GM12865 (cell line): ENCODE data around the gene SLC25A53.
A peak's percentile ranks its signal among the peaks of the same experiment; 100 is the strongest.

Experiments
- DNase-seq: peaks from one replicate; pipeline ENCODE4 v3.0.0; 2010; ENCODE audit warnings: low read depth
- H3K4me3 ChIP-seq: 2 replicates; pipeline ENCODE4 v1.5.1; 2011; ENCODE audit warnings: mild to moderate bottlenecking, low read depth, low read length, control low read depth
- TF ChIP-seq, protein P1 (sequence below): IDR thresholded peaks from 2 replicates; pipeline ENCODE4 v1.5.1; 2011; ENCODE audit warnings: low read length, control low read depth, low read depth, inconsistent platforms; ENCODE audit not compliant: insufficient read depth; ENCODE audit errors: missing control alignments

SLC25A53 gene, protein sequence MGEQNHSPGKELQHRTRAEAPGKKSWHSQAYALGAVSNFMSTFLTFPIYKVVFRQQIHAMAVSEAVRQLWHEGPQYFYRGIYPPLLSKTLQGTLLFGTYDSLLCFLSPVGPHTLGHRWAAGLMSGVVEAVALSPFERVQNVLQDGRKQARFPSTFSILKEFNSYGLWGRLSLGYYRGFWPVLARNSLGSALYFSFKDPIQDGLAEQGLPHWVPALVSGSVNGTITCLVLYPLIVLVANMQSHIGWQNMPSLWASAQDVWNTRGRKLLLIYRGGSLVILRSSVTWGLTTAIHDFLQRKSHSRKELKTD

DNA sequence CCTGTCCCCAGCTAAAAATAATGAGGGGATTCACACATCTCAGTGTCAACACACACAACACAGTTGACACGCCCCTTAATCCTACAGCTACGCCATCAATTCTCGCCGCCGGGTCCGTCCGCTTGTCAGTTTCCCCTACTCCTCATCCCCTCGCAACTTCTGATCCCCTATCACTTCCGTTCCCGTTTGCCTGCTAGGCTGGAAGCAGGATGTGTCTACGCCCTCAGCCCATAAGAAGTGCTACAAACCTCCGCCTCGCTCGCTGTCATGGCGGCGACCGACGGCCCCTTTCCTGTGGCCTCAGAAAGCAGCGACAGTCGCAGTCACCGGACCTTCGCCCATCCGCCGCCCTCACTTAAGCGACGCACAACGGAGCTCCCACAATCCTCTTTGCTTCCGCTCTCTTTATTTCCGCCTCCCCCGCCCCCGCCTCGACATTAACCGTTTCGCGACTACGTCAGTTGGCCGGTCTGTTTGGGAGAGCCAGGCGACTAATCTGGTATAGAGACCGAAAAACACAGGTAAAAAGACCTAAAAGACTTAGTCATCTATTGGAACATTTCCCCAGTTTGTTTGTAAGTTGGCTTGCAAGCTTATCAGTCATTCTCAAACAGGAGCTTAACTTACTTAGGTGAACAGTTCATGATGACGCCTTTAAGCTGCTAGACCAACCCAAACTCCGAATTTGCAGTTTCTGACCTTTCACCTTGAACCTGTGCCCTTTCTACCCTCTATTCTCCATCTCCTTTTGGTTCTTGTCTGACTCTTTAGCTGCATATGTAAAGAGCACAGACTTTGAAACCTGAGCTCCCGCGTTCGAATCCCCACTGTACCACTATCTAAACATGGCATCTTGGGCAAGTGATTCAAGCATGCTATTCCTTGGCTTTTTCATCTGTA, at the start of gene SLC25A53:
TSS of gene SLC25A53 (minus strand) at position 380 of the 900 bp plus-strand sequence. CDS start 51,752 bp downstream, outside the sequence.
- DNase-seq, result peak; percentile 90
- H3K4me3 ChIP-seq, result peak within 1 kb of the TSS; percentile 85
- TF ChIP-seq, protein P1, sequence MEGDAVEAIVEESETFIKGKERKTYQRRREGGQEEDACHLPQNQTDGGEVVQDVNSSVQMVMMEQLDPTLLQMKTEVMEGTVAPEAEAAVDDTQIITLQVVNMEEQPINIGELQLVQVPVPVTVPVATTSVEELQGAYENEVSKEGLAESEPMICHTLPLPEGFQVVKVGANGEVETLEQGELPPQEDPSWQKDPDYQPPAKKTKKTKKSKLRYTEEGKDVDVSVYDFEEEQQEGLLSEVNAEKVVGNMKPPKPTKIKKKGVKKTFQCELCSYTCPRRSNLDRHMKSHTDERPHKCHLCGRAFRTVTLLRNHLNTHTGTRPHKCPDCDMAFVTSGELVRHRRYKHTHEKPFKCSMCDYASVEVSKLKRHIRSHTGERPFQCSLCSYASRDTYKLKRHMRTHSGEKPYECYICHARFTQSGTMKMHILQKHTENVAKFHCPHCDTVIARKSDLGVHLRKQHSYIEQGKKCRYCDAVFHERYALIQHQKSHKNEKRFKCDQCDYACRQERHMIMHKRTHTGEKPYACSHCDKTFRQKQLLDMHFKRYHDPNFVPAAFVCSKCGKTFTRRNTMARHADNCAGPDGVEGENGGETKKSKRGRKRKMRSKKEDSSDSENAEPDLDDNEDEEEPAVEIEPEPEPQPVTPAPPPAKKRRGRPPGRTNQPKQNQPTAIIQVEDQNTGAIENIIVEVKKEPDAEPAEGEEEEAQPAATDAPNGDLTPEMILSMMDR, result no peak

DNA sequence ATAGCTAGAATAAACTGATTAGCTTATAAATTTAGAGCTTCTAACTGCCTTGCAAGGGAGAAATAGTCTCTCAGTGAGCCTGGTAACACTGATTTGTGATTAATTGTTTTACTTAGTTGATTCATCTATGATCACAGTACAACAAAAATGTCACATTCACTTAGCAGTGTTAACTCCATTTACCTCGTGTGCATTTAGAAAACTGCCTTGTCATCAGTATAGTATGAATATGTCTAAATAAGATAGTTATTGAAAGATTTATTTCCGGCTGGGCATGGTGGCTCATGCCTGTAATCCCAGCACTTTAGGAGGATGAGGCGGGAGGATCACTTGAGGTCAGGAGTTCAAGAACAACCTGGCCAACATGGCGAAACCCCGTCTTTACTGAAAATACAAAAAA, 48.7 kb upstream of the SLC25A53 start:
- H3K4me3 ChIP-seq, result no peak overlapping the region
- DNase-seq, result no peak
- TF ChIP-seq, protein P1, result no peak

DNA sequence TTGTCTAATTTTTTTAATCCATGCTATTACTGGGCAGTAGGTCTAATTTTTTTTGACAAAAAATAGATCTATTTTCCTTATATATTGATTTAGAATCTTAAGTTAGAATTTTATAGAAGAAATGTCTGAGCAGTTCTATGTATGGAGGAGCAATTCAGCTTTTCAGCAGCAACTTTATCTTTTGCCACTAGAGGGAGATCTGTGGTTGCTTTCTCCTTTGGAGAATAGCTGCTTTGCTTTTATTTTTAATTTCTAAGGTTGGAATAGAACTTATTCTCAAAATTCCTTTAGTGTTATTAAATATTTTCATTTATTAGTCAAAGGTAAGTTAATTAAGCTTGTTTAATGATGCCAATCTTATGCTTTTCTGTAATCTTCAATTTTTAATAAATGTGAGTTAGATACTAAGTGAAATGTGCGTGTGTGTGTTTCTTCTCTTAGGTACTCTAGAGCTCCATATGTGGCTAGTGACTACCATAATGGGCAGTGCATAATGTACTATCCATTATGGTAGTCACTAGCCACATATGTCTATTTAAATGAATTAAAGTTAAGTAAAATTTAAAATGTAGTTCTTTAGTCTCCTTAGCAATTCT, 38.8 kb upstream of the SLC25A53 start:
- TF ChIP-seq, protein P1, result peak; percentile 56
- no peak overlapping the region for H3K4me3 ChIP-seq
- peak; percentile 21 for DNase-seq

DNA sequence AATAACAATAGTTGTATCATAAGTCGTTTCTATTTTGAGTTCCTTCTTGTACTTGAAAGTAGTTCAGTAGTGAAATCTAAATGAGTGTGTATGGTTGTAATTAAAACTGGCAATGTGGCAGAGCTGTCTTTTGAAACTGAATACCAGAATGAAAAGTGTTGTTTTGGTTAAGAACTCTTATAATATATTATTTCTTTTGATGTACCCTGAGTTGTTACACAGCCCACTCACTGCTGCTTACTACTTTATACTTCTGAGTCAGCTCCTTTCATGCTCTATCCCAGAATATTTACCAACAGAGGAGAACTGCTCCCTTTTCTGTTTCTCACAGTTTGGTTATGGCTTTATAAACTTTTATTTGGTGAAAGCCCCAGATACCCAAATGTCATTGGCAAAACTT, 38.2 kb upstream of the SLC25A53 start:
- no peak overlapping the region for H3K4me3 ChIP-seq
- DNase-seq, result no peak
- TF ChIP-seq, protein P1, result no peak

DNA sequence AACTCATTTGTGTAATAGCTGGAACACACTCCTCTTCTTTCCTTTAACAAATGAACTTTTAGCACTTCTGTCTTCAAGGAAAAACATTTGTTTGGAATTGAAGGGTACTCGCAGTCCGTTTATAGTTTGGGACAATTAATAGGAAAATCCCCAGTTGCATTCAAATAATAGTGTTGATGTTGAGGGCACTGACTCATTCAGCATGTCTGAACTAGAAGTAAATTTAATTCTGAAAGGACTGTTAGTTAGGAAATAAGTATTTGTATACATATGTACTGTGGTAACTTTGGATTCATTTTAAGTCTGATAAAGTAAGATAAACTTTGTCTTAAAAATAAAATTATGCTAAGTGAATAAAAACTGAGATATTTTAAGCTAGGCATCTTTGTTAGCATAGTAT, 36.7 kb upstream of the SLC25A53 start:
- no peak overlapping the region for H3K4me3 ChIP-seq
- TF ChIP-seq, protein P1, result no peak
- DNase-seq, result no peak

DNA sequence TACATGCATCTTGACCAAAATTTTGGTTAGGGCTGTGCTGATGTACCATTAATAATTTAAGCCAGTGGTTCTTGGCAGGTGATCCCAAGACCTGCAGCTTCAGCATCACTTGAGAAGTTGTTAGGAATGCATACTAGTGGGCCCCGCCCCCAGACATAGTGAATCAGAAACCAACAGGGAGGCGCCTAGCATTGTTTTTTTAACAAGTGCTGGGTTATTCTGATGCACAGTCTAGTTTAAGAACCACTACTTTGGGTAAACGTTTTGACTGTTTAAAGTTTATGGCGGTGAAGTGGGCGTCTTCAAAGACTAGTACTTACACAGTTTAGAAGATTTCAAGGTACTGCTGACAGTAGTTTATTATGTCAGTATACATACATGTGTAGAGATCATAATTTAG, 33.0 kb upstream of the SLC25A53 start:
- DNase-seq, result no peak
- TF ChIP-seq, protein P1, result no peak

More for the DNA sequence above, 33.0 kb upstream of the SLC25A53 start:
- no peak overlapping the region for H3K4me3 ChIP-seq
